Measurements from ENCODE around the gene SURF4. TPM values are rescaled to one million over a fixed set of nuclear protein-coding genes. Genes with fewer than 3 reads are reported as not detected.

Gene SURF4
- total and polyA plus RNA-seq, 2 of the 13 experiments (the other 11 are each of a cell fraction or from before 2014, with no cell fraction given): 220 to 265 TPM

DNA sequence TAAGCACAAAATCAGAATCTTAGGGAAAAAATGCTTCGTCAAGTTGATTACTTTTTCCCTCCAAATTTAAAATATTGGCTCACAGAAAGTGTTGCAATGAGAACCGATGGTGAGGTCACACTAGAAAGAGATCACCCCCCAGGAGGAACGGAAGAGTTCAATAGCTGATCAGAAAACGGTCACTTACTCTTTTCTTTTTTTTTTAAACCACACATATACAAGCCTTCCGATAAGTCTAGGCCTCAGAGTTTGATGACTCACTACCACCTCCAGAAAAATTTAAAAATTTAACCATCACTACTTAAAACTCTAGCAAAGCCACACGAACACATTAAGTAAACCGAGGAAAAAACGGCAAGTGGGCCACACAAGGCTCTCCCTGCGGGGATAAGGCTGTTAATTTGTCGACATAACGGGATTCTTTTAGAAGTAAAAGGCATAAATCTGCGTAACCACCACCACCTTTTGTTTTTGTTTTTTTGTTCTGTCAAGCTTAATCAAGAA lies 1.2 kb downstream of the SURF4 start:
- peak overlapping the region; percentile 73 for H3K4me2 ChIP-seq (ENCODE audit: low read depth, low read length)
- peak overlapping the region; percentile 97 for H3K27ac ChIP-seq (ENCODE audit: extremely low read length, insufficient read depth, low read length)
- no peaks in the 10 kb centered on the region for H3K27me3 ChIP-seq (ENCODE audit: control insufficient read depth in 1 of 2, insufficient read depth in 2 of 2, low read length in 2 of 2)
- BruUV-seq (replicated peaks): TSS peak; percentile 62
- peaks cover 55% of the 10 kb centered on the region for H4K20me1 ChIP-seq (ENCODE audit: insufficient read depth, low read length)
- 5% methylated on average over 12 of the region's 12 CpGs for WGBS (ENCODE audit: low lambda C conversion rate)
- peak; percentile 64 for FAIRE-seq
- peaks cover 9 to 37% of the 10 kb centered on the region in 2 experiments; a peak in 4 of 5 replicates for H3K36me3 ChIP-seq (replicated peaks in 1 of 2; ENCODE audit: control insufficient read depth in 1 of 2, insufficient read depth in 2 of 2, low read length in 2 of 2)
- no peak for DNase-seq (ENCODE audit: low spot score)
- ATAC-seq: no peak
- H2AFZ ChIP-seq (ENCODE audit: low read length): no peak overlapping the region
- H3K4me1 ChIP-seq (ENCODE audit: insufficient read depth, low read length): peaks cover 79% of the 10 kb centered on the region
- H3K4me3 ChIP-seq (replicated peaks in 1 of 3; ENCODE audit: insufficient read depth in 1 of 3, low read depth in 2 of 3, low read length in 3 of 3): peak overlapping the region; percentile 66 to 86 (median 76)
- CTCF ChIA-PET (ENCODE audit: low intra/inter-chr PET ratio, low total read pairs): no interaction called here
- peaks cover 58% of the 10 kb centered on the region for H3K79me2 ChIP-seq (ENCODE audit: insufficient read depth, low read length)
- intact Hi-C loops (cut with micrococcal nuclease; ENCODE audit: unreplicated experiment) (no loop called here), in situ Hi-C loops (cut with HindIII; ENCODE audit: extremely low pct_ligation_motif_present, low pct_unique_long_range_greater_than_20kb) (no loop called here)
- peak overlapping the region; percentile 99 for H3K9ac ChIP-seq (ENCODE audit: insufficient read depth, low read depth, low read length)
- POLR2A ChIA-PET: interaction anchor here (0.6 to 2.0 kb wide), 11 partner anchors 8 to 650 kb away, joined by 3 to 13 read pairs (median 4); partner anchors contain the start of genes BRD3OS, CACFD1, MED22 and RPL7A
- no peaks in the 10 kb centered on the region for H3K9me3 ChIP-seq (ENCODE audit: low read length)
- TF ChIP-seq CEBPB (IDR thresholded peaks at IDR 0.05; ENCODE audit: borderline replicate concordance, low read depth, low read length): peak; percentile 63
- TF ChIP-seq, protein P1, sequence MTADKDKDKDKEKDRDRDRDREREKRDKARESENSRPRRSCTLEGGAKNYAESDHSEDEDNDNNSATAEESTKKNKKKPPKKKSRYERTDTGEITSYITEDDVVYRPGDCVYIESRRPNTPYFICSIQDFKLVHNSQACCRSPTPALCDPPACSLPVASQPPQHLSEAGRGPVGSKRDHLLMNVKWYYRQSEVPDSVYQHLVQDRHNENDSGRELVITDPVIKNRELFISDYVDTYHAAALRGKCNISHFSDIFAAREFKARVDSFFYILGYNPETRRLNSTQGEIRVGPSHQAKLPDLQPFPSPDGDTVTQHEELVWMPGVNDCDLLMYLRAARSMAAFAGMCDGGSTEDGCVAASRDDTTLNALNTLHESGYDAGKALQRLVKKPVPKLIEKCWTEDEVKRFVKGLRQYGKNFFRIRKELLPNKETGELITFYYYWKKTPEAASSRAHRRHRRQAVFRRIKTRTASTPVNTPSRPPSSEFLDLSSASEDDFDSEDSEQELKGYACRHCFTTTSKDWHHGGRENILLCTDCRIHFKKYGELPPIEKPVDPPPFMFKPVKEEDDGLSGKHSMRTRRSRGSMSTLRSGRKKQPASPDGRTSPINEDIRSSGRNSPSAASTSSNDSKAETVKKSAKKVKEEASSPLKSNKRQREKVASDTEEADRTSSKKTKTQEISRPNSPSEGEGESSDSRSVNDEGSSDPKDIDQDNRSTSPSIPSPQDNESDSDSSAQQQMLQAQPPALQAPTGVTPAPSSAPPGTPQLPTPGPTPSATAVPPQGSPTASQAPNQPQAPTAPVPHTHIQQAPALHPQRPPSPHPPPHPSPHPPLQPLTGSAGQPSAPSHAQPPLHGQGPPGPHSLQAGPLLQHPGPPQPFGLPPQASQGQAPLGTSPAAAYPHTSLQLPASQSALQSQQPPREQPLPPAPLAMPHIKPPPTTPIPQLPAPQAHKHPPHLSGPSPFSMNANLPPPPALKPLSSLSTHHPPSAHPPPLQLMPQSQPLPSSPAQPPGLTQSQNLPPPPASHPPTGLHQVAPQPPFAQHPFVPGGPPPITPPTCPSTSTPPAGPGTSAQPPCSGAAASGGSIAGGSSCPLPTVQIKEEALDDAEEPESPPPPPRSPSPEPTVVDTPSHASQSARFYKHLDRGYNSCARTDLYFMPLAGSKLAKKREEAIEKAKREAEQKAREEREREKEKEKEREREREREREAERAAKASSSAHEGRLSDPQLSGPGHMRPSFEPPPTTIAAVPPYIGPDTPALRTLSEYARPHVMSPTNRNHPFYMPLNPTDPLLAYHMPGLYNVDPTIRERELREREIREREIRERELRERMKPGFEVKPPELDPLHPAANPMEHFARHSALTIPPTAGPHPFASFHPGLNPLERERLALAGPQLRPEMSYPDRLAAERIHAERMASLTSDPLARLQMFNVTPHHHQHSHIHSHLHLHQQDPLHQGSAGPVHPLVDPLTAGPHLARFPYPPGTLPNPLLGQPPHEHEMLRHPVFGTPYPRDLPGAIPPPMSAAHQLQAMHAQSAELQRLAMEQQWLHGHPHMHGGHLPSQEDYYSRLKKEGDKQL (CRISPR knock-in tag; IDR thresholded peaks at IDR 0.05; ENCODE audit: low read depth): no peak
- no peak for TF ChIP-seq ZZZ3 (CRISPR knock-in tag; IDR thresholded peaks at IDR 0.05; ENCODE audit: borderline replicate concordance)
- TF ChIP-seq, protein P2, sequence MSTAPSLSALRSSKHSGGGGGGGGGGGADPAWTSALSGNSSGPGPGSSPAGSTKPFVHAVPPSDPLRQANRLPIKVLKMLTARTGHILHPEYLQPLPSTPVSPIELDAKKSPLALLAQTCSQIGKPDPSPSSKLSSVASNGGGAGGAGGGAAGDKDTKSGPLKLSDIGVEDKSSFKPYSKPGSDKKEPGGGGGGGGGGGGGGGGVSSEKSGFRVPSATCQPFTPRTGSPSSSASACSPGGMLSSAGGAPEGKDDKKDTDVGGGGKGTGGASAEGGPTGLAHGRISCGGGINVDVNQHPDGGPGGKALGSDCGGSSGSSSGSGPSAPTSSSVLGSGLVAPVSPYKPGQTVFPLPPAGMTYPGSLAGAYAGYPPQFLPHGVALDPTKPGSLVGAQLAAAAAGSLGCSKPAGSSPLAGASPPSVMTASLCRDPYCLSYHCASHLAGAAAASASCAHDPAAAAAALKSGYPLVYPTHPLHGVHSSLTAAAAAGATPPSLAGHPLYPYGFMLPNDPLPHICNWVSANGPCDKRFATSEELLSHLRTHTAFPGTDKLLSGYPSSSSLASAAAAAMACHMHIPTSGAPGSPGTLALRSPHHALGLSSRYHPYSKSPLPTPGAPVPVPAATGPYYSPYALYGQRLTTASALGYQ (CRISPR knock-in tag; IDR thresholded peaks at IDR 0.05): no peak
- TF ChIP-seq FOXA3 (CRISPR knock-in tag; IDR thresholded peaks at IDR 0.05): 0 out of 2 replicates have a peak, but pooled peaks have one; percentile 3
- TF ChIP-seq, protein P3, sequence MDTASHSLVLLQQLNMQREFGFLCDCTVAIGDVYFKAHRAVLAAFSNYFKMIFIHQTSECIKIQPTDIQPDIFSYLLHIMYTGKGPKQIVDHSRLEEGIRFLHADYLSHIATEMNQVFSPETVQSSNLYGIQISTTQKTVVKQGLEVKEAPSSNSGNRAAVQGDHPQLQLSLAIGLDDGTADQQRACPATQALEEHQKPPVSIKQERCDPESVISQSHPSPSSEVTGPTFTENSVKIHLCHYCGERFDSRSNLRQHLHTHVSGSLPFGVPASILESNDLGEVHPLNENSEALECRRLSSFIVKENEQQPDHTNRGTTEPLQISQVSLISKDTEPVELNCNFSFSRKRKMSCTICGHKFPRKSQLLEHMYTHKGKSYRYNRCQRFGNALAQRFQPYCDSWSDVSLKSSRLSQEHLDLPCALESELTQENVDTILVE (CRISPR knock-in tag; IDR thresholded peaks at IDR 0.05): no peak
- TF ChIP-seq ZNF839 (CRISPR knock-in tag; IDR thresholded peaks at IDR 0.05; ENCODE audit: borderline replicate concordance): no peak
- 0 out of 2 replicates have a peak, but pooled peaks have one; percentile 1 for TF ChIP-seq ZNF331 (CRISPR knock-in tag; IDR thresholded peaks at IDR 0.05)
- TF ChIP-seq HNF4A (CRISPR knock-in tag; IDR thresholded peaks at IDR 0.05): no peak
- TF ChIP-seq ZNF652 (CRISPR knock-in tag; IDR thresholded peaks at IDR 0.05; ENCODE audit: borderline replicate concordance, low read depth): 0 out of 2 replicates have a peak, but pooled peaks have one; percentile 3
- no peak for TF ChIP-seq NONO (IDR thresholded peaks at IDR 0.05)
- no peak for TF ChIP-seq NONO (CRISPR knock-in tag; conservative IDR thresholded peaks at IDR 0.05)
- no peak for TF ChIP-seq TOE1 (CRISPR knock-in tag; IDR thresholded peaks at IDR 0.05)
- TF ChIP-seq, protein P4, sequence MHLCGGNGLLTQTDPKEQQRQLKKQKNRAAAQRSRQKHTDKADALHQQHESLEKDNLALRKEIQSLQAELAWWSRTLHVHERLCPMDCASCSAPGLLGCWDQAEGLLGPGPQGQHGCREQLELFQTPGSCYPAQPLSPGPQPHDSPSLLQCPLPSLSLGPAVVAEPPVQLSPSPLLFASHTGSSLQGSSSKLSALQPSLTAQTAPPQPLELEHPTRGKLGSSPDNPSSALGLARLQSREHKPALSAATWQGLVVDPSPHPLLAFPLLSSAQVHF (CRISPR knock-in tag; IDR thresholded peaks at IDR 0.05): no peak
- TF ChIP-seq SAFB2 (CRISPR knock-in tag; IDR thresholded peaks at IDR 0.05; ENCODE audit: borderline replicate concordance, low read depth): no peak
- TF ChIP-seq ZNF350 (CRISPR knock-in tag; IDR thresholded peaks at IDR 0.05; ENCODE audit: borderline replicate concordance, low read depth): no peak
